Panc1 (cell line): ENCODE measurements around the gene ADIG.

ENCODE experiments used
- TF ChIP-seq, protein P1 (sequence below): fragments of 450-650 bp; IDR thresholded peaks from 2 replicates; pipeline ENCODE4 v1.5.1; 2017; ENCODE audit warnings: mild to moderate bottlenecking
- TF ChIP-seq, protein P2 (sequence below), 2 experiments: IDR thresholded peaks; 2 replicates each; pipeline ENCODE4 v1.6.1; 2011 to 2012; ENCODE audit warnings: low read depth in 2 of 2, control low read depth in 1 of 2, low read length in 1 of 2, mild to moderate bottlenecking in 1 of 2, moderate library complexity in 1 of 2; ENCODE audit not compliant: insufficient read depth in 1 of 2

DNA sequence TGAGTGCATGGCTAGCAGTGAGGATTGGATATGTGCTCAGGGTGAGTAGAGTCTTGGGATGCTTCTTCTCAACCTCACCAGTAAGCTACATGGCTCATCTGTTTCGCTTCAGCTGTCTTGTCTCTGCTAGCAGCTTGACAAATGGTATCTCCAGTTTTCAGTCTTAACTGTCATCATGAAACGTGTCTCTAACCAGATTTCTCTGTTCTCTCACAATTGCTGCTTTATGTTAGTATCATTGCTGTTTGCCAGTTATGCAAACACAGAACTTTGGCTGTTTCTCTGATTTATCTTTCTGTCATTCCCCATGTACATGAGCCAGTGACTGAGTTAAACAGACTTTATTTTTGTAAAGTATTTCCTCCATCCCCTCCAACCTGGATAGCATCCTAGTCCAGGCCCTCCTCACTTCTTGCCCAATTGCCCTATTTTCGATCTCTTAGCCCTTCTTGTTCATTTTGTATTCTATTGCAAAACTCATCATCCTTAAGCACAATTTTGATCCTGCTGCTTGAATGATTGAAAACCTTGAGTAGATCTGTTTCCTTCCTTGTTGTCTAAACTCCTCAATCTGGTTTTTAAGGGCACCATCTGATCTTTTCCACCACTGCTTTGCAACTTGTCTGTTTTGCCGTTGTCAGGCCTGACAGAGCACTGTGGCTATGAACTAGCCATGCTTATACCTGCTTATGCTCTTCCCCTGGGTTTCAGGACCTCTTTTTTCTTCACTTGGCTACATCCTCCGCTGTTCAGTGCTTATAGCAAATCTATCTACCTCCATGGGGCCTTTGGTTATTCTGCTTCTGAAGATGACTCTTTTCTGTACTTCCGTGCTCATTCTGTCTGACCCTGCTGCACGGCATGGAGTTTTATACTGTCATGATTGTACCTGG is 37.7 kb upstream of the ADIG start:
- TF ChIP-seq, protein P1, sequence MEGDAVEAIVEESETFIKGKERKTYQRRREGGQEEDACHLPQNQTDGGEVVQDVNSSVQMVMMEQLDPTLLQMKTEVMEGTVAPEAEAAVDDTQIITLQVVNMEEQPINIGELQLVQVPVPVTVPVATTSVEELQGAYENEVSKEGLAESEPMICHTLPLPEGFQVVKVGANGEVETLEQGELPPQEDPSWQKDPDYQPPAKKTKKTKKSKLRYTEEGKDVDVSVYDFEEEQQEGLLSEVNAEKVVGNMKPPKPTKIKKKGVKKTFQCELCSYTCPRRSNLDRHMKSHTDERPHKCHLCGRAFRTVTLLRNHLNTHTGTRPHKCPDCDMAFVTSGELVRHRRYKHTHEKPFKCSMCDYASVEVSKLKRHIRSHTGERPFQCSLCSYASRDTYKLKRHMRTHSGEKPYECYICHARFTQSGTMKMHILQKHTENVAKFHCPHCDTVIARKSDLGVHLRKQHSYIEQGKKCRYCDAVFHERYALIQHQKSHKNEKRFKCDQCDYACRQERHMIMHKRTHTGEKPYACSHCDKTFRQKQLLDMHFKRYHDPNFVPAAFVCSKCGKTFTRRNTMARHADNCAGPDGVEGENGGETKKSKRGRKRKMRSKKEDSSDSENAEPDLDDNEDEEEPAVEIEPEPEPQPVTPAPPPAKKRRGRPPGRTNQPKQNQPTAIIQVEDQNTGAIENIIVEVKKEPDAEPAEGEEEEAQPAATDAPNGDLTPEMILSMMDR: no peak
- TF ChIP-seq, protein P2, sequence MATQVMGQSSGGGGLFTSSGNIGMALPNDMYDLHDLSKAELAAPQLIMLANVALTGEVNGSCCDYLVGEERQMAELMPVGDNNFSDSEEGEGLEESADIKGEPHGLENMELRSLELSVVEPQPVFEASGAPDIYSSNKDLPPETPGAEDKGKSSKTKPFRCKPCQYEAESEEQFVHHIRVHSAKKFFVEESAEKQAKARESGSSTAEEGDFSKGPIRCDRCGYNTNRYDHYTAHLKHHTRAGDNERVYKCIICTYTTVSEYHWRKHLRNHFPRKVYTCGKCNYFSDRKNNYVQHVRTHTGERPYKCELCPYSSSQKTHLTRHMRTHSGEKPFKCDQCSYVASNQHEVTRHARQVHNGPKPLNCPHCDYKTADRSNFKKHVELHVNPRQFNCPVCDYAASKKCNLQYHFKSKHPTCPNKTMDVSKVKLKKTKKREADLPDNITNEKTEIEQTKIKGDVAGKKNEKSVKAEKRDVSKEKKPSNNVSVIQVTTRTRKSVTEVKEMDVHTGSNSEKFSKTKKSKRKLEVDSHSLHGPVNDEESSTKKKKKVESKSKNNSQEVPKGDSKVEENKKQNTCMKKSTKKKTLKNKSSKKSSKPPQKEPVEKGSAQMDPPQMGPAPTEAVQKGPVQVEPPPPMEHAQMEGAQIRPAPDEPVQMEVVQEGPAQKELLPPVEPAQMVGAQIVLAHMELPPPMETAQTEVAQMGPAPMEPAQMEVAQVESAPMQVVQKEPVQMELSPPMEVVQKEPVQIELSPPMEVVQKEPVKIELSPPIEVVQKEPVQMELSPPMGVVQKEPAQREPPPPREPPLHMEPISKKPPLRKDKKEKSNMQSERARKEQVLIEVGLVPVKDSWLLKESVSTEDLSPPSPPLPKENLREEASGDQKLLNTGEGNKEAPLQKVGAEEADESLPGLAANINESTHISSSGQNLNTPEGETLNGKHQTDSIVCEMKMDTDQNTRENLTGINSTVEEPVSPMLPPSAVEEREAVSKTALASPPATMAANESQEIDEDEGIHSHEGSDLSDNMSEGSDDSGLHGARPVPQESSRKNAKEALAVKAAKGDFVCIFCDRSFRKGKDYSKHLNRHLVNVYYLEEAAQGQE (IDR thresholded peaks at IDR 0.05; ENCODE audit: insufficient read depth in 1 of 2, low read depth in 2 of 2, low read length in 1 of 2): no peak
